Ovary (tissue), 3 donors: ENCODE measurements around the gene LAMB4.

Experiments
- CTCF ChIP-seq, 3 donors: fragments of 450-650 bp in 2 of 3; fragments of 200-600 bp in 1 of 3; IDR thresholded peaks; one replicate each; pipeline versions ENCODE4 v1.5.1 to v1.8.0; 2016 to 2022; ENCODE audit warnings: antibody characterized with exemption in 3 of 3, mild to moderate bottlenecking in 1 of 3
- EP300 ChIP-seq: sonication (generic); formaldehyde crosslinking; IDR thresholded peaks from one replicate; pipeline ENCODE4 v1.6.1; 2017; ENCODE audit warnings: antibody characterized with exemption
- donor health status: DM: no; HTN: no; CAD: no.

- no peak for TF ChIP-seq CTCF (IDR thresholded peaks at IDR 0.05)
- TF ChIP-seq EP300 = no peak
Measured at GRCh38 chr7:108142180-108142579, 12.0 kb upstream of the LAMB4 start.
